PC-3 (cell line): ENCODE data around the gene PHF2. TPM values are rescaled to one million over a fixed set of nuclear protein-coding genes. Genes with fewer than 3 reads are reported as not detected.

Experiments
- ATAC-seq: fragments of 200-7000 bp; cut with Tn5 transposase; 2 replicates; pipeline ENCODE4 v1.9.1; 2020; ENCODE audit warnings: mild to moderate bottlenecking, moderate library complexity
- BruUV-seq: library from RNA; stranded (reverse); fragments of 400-500 nt; replicated peaks from 2 replicates; lab custom pipeline; 2021; lab: Mats Ljungman, UMichigan
- CTCF ChIA-PET: fragments of 300-600 bp; sonication (Branson Sonifier 250); formaldehyde crosslinking; loops from one replicate; lab custom pipeline; 2022; ENCODE audit warnings: antibody characterized with exemption; lab: Charles Lee
- POLR2A ChIA-PET: fragments of 300-600 bp; sonication (Branson Sonifier 250); formaldehyde crosslinking; loops from one replicate; lab custom pipeline; 2022; ENCODE audit warnings: antibody characterized with exemption; ENCODE audit not compliant: unreplicated experiment; lab: Charles Lee
- DNase-seq: peaks from one replicate; pipeline ENCODE4 v3.0.0-alpha.2; 2015
- H2AFZ ChIP-seq: fragments of 300-600 bp; sonication (generic); 2 replicates; pipeline ENCODE4 v1.6.0; 2016; ENCODE audit warnings: antibody characterized with exemption, low read length
- H3F3A ChIP-seq: fragments of 300-600 bp; sonication (generic); one replicate; pipeline ENCODE4 v1.6.0; 2017; ENCODE audit warnings: antibody characterized with exemption, low read length, control low read depth, mild to moderate bottlenecking; ENCODE audit not compliant: unreplicated experiment
- H3K27ac ChIP-seq: fragments of 300-600 bp; sonication (generic); 2 replicates; pipeline ENCODE4 v1.5.1; 2016; ENCODE audit warnings: mild to moderate bottlenecking, low read length
- H3K27me3 ChIP-seq: fragments of 300-600 bp; sonication (generic); 2 replicates; pipeline ENCODE4 v1.6.1; 2016; ENCODE audit warnings: low read length, mixed read lengths
- H3K36me3 ChIP-seq: fragments of 300-600 bp; sonication (generic); 2 replicates; pipeline ENCODE4 v1.6.1; 2016; ENCODE audit warnings: low read depth, mixed run types, low read length, mixed read lengths
- H3K4me1 ChIP-seq: fragments of 300-600 bp; sonication (generic); 2 replicates; pipeline ENCODE4 v1.5.1; 2016; ENCODE audit warnings: low read length; ENCODE audit not compliant: insufficient read depth
- H3K4me2 ChIP-seq: fragments of 300-600 bp; sonication (generic); 2 replicates; pipeline ENCODE4 v1.6.0; 2016; ENCODE audit warnings: low read length
- H3K4me3 ChIP-seq: fragments of 300-600 bp; sonication (generic); 2 replicates; pipeline ENCODE4 v1.5.1; 2016; ENCODE audit warnings: mild to moderate bottlenecking, low read length, mixed read lengths
- H3K79me2 ChIP-seq: fragments of 300-600 bp; sonication (generic); 2 replicates; pipeline ENCODE4 v1.6.1; 2017; ENCODE audit warnings: low read length, mixed read lengths
- H3K9ac ChIP-seq: fragments of 300-600 bp; sonication (generic); 2 replicates; pipeline ENCODE4 v1.6.0; 2016; ENCODE audit warnings: mild to moderate bottlenecking, low read length
- H3K9me2 ChIP-seq: fragments of 300-600 bp; sonication (generic); replicated peaks from 2 replicates; pipeline ENCODE4 v1.6.1; 2016; ENCODE audit warnings: mixed run types, low read length, mixed read lengths
- H3K9me3 ChIP-seq: fragments of 300-600 bp; sonication (generic); 2 replicates; pipeline ENCODE4 v1.6.1; 2016; ENCODE audit warnings: low read length, mixed read lengths
- H4K20me1 ChIP-seq: fragments of 300-600 bp; sonication (generic); 2 replicates; pipeline ENCODE4 v1.6.1; 2016; ENCODE audit warnings: low read length, mixed read lengths
- CTCF ChIP-seq: fragments of 300-600 bp; sonication (generic); conservative IDR thresholded peaks from 2 replicates; pipeline ENCODE4 v1.5.1; 2017; ENCODE audit warnings: antibody characterized with exemption, low read depth, mild to moderate bottlenecking, low read length
- EZH2 ChIP-seq: fragments of 300-600 bp; sonication (generic); IDR thresholded peaks from one replicate; pipeline ENCODE4 v1.6.1; 2017; ENCODE audit warnings: antibody characterized with exemption, mild to moderate bottlenecking, low read length; ENCODE audit not compliant: unreplicated experiment
- EZH2phosphoT487 ChIP-seq: fragments of 300-600 bp; sonication (generic); IDR thresholded peaks from 2 replicates; pipeline ENCODE4 v1.6.1; 2018; ENCODE audit warnings: mild to moderate bottlenecking, antibody characterized with exemption, low read length, borderline replicate concordance
- intact Hi-C: fragments of 100-400 bp; cut with micrococcal nuclease; formaldehyde crosslinking; loops from 2 replicates; pipeline ENCODE4 v1.9.0; 2023
- total RNA-seq: library from RNA; depleted of rRNA; stranded (reverse); fragments of >200 nt; gene quantifications from 2 replicates; pipeline ENCODE4 v1.2.3, GENCODE V29; 2014

The PHF2 gene
- total RNA-seq, 1 experiment from 2014 or later = 10.6 TPM

GRCh38 chr9:93557366-93558137 lies 18.8 kb upstream of the PHF2 start:
- Histone ChIP-seq H3K36me3 (peaks cover 6% of the 10 kb centered on the region; the same call in 1 of the 2 replicates), H3K9me3 (no peaks in the 10 kb centered on the region), H4K20me1 (no peaks in the 10 kb centered on the region), H3K4me3 (no peak overlapping the region), H3K4me1 (no peaks in the 10 kb centered on the region), H3K27me3 (no peaks in the 10 kb centered on the region), H3F3A (no peaks in the 10 kb centered on the region), H3K9me2 (no peaks in the 10 kb centered on the region), H3K79me2 (no peaks in the 10 kb centered on the region), H3K27ac (no peak overlapping the region), H3K9ac (no peak overlapping the region), H2AFZ (no peak overlapping the region), H3K4me2 (no peak overlapping the region)
- ATAC-seq = no peak
- BruUV-seq = no TSS peak
- intact Hi-C loops = no loop called here
- ChIA-PET CTCF (no interaction called here), POLR2A (no interaction called here)
- no peak for DNase-seq
- no peak for TF ChIP-seq EZH2phosphoT487
- TF ChIP-seq EZH2 = no peak
- no peak for TF ChIP-seq CTCF

GRCh38 chr9:93558503-93558902 lies 17.9 kb upstream of the PHF2 start:
- Histone ChIP-seq H3K9me3 (no peaks in the 10 kb centered on the region), H3K36me3 (peaks cover 4% of the 10 kb centered on the region; the same call in 1 of the 2 replicates), H3K4me1 (no peaks in the 10 kb centered on the region), H3K9me2 (no peaks in the 10 kb centered on the region), H3F3A (no peaks in the 10 kb centered on the region), H2AFZ (no peak overlapping the region), H4K20me1 (no peaks in the 10 kb centered on the region), H3K9ac (no peak overlapping the region), H3K79me2 (no peaks in the 10 kb centered on the region), H3K4me2 (no peak overlapping the region), H3K27me3 (no peaks in the 10 kb centered on the region), H3K4me3 (no peak overlapping the region), H3K27ac (no peak overlapping the region)
- DNase-seq (no peak), ATAC-seq (no peak)
- intact Hi-C loops = no loop called here
- POLR2A ChIA-PET = no interaction called here
- BruUV-seq = no TSS peak
- CTCF ChIA-PET = no interaction called here
- TF ChIP-seq CTCF (no peak), EZH2 (no peak), EZH2phosphoT487 (no peak)

GRCh38 chr9:93560991-93561390 lies 15.4 kb upstream of the PHF2 start:
- Histone ChIP-seq H3K4me1 (no peaks in the 10 kb centered on the region), H3K9ac (no peak overlapping the region), H3K4me3 (no peak overlapping the region), H2AFZ (no peak overlapping the region), H3K27me3 (no peaks in the 10 kb centered on the region), H3K36me3 (peaks cover 4% of the 10 kb centered on the region; the same call in 1 of the 2 replicates), H3K4me2 (no peak overlapping the region), H3K9me2 (no peaks in the 10 kb centered on the region), H3K9me3 (no peaks in the 10 kb centered on the region), H3F3A (no peaks in the 10 kb centered on the region), H4K20me1 (no peaks in the 10 kb centered on the region), H3K79me2 (no peaks in the 10 kb centered on the region), H3K27ac (no peak overlapping the region)
- POLR2A ChIA-PET = no interaction called here
- intact Hi-C loops = loop anchor here (10.0 kb wide), 3 partner anchors 246 to 404 kb away; no protein-coding TSS in a partner anchor
- DNase-seq = no peak
- CTCF ChIA-PET = no interaction called here
- no peak for TF ChIP-seq EZH2phosphoT487
- TF ChIP-seq EZH2 = no peak
- no peak for TF ChIP-seq CTCF
- ATAC-seq = no peak
- no TSS peak for BruUV-seq
